ENCODE measurements around the gene RHO. TPM values are rescaled to one million over a fixed set of nuclear protein-coding genes. Genes with fewer than 3 reads are reported as not detected.
A peak's percentile ranks its signal among the peaks of the same experiment; 100 is the strongest.
"Not testable (repeated sequence)": the region's sequence is repeated elsewhere in the genome, so short reads cannot be mapped to it uniquely, and the experiment has no call there.

The RHO gene
- total RNA-seq: not detected
- long read RNA-seq: 0 reads

DNA sequence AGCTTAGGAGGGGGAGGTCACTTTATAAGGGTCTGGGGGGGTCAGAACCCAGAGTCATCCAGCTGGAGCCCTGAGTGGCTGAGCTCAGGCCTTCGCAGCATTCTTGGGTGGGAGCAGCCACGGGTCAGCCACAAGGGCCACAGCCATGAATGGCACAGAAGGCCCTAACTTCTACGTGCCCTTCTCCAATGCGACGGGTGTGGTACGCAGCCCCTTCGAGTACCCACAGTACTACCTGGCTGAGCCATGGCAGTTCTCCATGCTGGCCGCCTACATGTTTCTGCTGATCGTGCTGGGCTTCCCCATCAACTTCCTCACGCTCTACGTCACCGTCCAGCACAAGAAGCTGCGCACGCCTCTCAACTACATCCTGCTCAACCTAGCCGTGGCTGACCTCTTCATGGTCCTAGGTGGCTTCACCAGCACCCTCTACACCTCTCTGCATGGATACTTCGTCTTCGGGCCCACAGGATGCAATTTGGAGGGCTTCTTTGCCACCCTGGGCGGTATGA is at the start of gene RHO:
RHO (plus strand) TSS at position 51 of the 512 bp plus-strand sequence; CDS start at position 146, 95 bp downstream.
- no peak for DNase-seq (ENCODE audit: low spot score)

DNA sequence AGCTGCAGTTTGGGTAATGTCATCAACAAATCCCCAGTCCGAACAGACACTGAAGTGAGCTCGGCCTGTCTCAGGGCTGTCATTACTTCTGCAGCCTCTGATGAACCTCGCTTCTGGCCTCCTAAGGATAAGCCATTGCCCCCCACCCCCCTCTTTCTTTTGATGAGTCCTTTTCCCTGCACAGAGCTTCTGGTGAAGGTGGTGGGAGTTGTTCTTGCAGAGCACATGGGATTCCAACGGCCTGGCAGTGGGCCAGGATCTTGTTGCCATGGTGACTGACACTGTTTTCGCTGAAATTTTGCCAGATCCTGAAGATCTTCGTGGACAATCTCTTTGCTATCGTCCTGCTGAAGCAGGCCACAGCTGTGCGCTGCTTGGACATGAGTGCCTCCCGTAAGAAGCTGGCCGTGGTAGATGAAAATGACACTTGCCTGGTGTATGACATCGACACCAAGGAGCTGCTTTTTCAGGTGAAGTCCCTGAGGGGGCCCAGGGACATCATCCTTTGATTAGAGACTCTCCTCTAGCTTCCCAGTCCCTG is 47.1 kb upstream of the RHO start:
- DNase-seq (ENCODE audit: low spot score): not testable (repeated sequence)

DNA sequence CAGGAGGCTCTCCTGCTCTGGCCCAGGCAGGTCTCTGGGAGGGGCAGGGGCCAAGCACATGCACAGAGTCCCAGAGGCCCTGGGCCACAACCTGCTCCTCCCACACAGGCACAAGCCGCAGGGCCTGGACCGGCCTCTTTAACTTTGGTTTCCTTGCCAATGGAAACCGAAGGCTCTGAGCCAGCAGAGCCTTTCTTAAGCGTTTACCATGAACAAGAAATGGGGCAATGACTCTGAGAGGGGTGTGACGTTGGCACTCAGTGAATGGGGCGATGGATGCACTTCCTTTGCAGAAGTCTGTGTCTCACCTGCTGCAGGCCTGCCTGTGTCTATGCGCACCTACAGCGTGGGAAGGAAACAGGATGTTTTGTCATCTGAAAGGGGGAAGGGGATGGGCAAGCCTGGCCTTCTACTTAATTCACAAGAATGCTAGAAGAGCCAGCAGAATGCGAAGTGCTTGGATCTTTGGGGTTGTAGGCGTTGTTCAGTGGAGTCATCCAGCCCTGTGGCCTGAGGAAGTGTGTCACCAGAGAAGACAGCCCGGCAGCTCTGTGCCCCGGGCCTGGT is 46.6 kb upstream of the RHO start:
- no peak for DNase-seq (ENCODE audit: low spot score)

DNA sequence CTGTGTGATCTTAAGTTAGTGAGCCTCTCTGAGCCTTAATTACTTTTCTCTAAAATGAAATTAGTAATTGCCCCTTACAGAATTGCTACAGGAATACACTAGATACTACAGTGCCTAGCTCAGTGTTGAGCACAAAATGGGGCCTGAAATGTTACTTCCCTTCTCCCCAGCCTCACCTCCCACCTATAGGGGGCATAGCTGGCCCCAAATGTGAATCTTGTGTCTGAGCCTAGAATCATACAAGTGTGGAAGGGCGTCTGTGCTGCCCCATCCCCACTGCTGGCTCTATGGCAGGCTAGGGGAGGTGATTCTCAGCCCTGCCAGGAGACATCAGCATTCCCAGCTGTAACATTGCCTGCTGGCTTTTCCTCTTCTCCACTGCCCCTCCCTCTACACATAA is 45.7 kb upstream of the RHO start:
- no peak for DNase-seq (ENCODE audit: low spot score)

GRCh38 chr3:129483870-129484269 is 44.6 kb upstream of the RHO start:
- no peak for DNase-seq (ENCODE audit: low spot score)

DNA sequence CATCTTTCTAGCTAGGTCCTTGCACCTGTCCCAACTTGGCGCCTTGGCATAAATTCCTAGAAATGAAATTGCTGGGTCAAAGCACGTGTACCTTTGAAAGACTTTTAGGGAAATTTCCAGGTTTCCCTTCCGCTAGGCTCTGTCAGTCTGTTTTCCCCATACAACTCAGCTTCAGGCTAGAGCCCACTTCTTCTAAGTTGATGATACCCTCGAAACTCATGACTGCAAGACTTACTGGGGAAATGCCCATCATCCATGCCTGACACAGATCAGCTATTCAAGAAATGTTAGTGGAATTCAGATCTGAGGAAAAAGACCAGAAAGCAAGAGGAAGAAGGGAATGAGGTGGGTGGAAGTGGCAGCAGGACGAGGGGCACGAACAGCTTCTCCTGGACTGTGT is 43.3 kb upstream of the RHO start:
- DNase-seq (ENCODE audit: low spot score): not testable (repeated sequence)

DNA sequence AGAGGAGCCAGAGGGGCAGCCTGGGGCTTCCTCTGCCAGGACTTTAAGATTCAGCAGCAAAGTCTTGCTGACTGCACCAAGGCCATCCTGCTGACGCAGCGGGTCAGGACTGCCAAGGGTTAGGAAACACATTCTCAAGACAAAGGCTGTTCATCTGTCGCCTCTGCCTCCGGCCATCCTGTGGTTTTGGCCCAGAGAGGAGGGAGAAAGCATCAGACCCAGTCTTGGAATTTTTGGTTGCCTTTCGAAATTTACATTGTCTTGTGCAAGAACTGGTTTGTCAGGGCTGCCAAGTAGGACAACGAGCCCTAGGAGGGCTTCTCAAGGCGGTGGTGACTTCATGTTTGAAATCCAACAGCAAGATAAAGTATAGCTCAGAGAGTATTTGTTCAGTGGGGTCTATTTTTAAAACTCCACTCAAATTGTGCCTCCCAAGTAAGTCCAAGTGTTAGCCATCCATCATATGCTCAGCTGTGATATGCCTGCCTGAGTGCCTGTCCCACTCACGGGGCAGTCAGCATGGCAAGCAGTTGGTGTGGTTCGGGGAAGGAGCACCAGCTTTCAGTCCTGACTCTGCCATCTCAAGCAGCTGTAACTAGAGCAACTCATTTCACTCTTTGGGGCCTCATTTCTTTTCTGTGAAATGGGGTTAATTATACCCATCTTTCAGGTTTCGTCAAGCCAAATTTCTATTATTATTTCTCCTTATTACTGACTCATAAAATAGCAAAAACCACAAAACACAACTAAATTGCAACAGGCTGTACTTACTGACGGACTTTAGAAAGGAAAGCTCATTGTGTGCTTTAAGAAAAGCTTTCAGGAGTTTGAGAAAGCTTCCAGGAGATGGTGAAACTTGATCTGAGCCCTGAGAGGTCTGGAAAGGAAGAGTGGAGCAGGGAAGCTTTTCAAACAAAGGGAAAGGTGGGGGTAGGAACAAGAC is 42.4 kb upstream of the RHO start:
- peak; percentile 93 for DNase-seq (ENCODE audit: low spot score)

GRCh38 chr3:129486664-129487035 is 41.8 kb upstream of the RHO start:
- DNase-seq (ENCODE audit: low spot score): no peak

DNA sequence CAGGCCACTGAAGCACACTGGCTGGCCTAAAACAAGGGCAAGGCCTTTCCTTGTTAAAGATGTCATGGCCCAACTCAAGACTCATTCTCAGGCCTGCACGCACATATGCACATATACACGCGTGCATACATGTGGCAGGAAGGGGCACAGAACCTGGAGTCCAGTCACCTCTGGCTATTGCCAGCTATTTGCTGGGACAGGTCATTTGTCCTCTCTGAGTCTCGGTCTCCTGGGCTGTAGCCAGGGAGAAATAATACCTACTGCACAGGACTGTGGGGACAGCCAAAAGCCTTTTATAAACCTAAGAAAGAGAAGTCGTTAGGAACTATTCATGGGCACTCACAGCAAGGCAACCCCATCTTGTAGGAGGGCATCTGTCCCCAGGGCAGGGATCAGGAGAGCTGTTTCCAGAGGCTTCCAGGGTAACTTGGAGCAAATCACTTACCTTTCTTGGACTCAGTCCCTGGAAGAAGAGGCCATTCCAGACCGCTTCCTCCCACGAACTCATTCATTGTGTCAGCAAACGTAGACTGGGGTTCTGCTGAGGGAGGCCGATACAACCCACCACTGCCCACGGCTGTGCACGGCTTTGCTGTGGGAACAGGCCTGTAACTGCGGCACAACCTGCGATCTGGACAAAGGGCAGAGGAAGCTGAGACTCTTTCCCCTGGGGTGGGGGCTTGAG is 41.1 kb upstream of the RHO start:
- DNase-seq (ENCODE audit: low spot score): no peak

DNA sequence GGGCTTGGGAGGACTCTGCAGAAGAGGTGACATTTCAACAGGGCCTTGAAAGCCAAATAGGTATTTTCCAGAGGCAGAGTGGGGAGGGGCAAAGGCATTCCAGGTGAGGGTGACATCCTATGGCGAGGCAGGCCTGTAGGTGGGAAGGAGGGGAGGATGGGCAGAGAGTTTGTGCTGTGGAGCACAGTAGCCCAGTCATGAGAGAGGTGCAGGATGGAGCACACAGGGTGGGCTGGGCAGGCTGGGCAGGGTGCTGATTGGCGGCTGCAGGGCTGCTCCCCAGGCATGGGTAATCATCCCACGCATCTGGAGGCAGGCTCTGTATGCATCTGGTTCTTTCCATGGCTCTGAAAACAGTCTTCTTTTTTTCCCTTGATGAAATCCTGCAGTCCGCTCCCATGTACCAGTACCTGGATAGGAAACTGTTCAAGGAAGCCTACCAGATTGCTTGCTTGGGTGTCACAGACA is 40.5 kb upstream of the RHO start:
- not testable (repeated sequence) for DNase-seq (ENCODE audit: low spot score)

DNA sequence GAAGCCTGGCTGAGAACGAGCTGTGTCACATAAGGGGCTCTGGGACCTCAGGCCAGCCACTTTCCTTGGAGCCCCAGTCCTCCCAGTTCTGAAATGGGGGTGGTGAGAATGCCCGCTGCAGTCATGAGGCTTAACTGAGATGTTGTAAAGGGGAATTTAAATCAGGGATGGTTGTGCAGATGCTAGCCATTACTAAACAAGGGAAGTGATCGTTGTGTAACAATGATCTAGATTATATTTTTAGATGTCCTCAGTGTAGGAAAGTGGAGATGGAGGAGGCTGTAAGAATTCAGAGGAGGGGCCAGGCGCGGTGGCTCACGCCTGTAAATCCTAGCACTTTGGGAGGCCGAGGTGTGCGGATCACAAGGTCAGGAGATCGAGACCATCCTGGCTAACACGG is 39.2 kb upstream of the RHO start:
- not testable (repeated sequence) for DNase-seq (ENCODE audit: low spot score)

- DNase-seq (ENCODE audit: low spot score): no peak
These were observed 38.2 kb upstream of the RHO start for GRCh38 chr3:129490273-129490675.

DNA sequence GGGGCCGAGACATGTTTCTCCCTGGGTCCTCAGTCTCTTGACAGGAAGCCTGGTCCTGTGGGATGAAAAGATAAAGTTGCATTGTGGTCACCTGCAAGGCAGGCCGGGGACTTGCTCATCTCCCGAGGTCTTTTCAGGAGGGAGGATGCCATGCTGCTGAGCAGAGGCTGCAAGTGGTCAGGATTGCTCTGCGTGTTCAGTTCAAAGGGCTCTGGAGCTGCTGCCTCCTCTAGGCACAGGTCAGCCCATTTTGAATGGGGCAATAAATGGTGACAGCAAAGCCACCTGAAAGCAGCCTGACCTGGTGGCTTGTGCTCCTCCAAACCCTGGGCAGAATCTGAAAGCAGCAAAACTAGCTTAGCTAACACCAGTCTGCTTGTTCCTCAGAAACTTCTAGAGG is 37.4 kb upstream of the RHO start:
- DNase-seq (ENCODE audit: low spot score): not testable (repeated sequence)

DNA sequence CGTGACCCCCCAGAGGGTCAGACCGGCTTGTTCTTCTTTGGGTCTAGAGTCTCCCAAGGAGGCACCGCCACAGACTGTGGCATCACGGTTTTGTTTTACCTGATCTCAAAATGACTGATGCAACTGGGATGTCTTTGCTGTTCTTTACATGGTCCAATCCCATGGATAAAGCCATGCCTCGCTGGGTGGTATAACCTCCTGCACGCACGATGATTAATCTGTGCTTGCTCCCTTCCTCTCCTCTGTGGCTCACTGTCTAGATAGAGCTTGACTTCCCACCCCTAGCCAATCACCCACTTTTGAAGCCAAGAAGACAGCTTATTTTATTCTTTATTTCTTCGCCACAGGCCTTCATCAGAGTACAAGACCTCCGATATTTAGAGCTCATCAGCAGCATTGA is 36.6 kb upstream of the RHO start:
- no peak for DNase-seq (ENCODE audit: low spot score)

DNA sequence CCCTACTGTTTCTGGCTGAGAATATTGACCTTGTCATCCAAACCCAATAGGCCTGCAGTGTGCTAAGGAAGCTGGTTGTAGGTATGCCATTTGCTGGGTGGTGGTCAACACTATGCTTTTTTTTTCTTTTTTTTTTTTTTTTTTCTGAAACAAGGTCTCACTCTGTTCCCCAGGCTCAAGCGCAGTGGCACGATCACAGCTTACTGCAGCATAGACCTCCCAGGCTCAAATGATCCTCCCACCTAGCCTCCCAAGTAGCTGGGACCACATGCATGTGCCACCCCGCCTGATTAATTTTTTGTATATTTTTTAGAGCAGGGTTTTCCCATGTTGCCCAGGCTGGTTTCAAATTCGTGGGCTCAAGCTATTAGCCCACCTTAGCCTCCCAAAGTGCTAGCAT is 35.7 kb upstream of the RHO start:
- no peak for DNase-seq (ENCODE audit: low spot score)

GRCh38 chr3:129493206-129493605 is 35.2 kb upstream of the RHO start:
- DNase-seq (ENCODE audit: low spot score): no peak

DNA sequence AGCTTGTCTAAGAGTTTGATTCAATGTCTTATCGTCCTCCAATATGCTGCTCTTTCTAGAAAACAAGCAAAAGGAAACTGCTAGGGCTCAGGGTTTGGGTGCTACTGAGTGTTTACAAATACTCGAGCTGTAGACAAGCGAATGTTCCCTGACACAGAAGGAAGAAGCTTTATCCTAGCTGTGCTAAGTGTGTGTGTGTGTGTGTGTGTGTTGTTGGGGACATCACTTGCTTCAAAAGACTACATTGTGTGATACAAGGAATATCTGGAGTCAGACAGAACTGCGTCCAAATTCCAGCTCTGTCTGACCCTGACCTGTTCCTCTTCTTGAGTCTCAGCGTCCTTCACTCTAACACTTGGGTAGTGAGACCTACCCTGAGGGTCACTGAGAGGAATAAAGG is 33.9 kb upstream of the RHO start:
- DNase-seq (ENCODE audit: low spot score): not testable (repeated sequence)

- DNase-seq (ENCODE audit: low spot score): not testable (repeated sequence)
These were observed 33.3 kb upstream of the RHO start for GRCh38 chr3:129495006-129495639.

GRCh38 chr3:129497876-129498275 is 30.6 kb upstream of the RHO start:
- DNase-seq (ENCODE audit: low spot score): not testable (repeated sequence)

GRCh38 chr3:129498603-129499488 is 29.6 kb upstream of the RHO start:
- not testable (repeated sequence) for DNase-seq (ENCODE audit: low spot score)

All from mesenteric fat pad (tissue), 1 donor.